Memory B cell (primary cell): Measurements from ENCODE around the gene ZFP62.
"Not testable (repeated sequence)": the region's sequence is repeated elsewhere in the genome, so short reads cannot be mapped to it uniquely, and the experiment has no call there.

Experiments
- ATAC-seq: fragments of 150-1000 bp; cut with Tn5 transposase; 2 replicates; pipeline ENCODE4 v1.10.0; 2021; ENCODE audit warnings: low read depth, mild to moderate bottlenecking, moderate library complexity
- DNase-seq, 2 donors: peaks; one replicate each; pipeline ENCODE4 v3.0.0; 2022; ENCODE audit warnings: low spot score in 2 of 2
- H3K27ac Mint-ChIP-seq: one replicate; pipeline ENCODE4 v1.8.0; 2022; ENCODE audit warnings: mild to moderate bottlenecking, moderate library complexity, mixed read lengths
- H3K27me3 Mint-ChIP-seq: one replicate; pipeline ENCODE4 v1.8.0; 2022; ENCODE audit warnings: mixed read lengths
- H3K36me3 Mint-ChIP-seq: one replicate; pipeline ENCODE4 v1.8.0; 2022; ENCODE audit warnings: mild to moderate bottlenecking, mixed read lengths
- H3K4me1 Mint-ChIP-seq: one replicate; pipeline ENCODE4 v1.8.0; 2022; ENCODE audit warnings: mixed read lengths
- H3K4me3 Mint-ChIP-seq: one replicate; pipeline ENCODE4 v1.8.0; 2022; ENCODE audit warnings: mild to moderate bottlenecking, moderate library complexity, mixed read lengths
- H3K9me3 Mint-ChIP-seq: one replicate; pipeline ENCODE4 v1.8.0; 2022; ENCODE audit warnings: mixed read lengths

The ZFP62 gene

GRCh38 chr5:180830253-180831138 lies 30.6 kb downstream of the ZFP62 start:
- Mint-ChIP-seq H3K27me3 (no peaks in the 10 kb centered on the region), H3K4me3 (peak overlapping the region; percentile 100), H3K9me3 (peaks cover 3% of the 10 kb centered on the region), H3K27ac (peak overlapping the region; percentile 99), H3K36me3 (peaks cover 24% of the 10 kb centered on the region), H3K4me1 (peaks cover 31% of the 10 kb centered on the region)
- ATAC-seq (peak; percentile 45), DNase-seq (peak; percentile 52 to 73)

DNA sequence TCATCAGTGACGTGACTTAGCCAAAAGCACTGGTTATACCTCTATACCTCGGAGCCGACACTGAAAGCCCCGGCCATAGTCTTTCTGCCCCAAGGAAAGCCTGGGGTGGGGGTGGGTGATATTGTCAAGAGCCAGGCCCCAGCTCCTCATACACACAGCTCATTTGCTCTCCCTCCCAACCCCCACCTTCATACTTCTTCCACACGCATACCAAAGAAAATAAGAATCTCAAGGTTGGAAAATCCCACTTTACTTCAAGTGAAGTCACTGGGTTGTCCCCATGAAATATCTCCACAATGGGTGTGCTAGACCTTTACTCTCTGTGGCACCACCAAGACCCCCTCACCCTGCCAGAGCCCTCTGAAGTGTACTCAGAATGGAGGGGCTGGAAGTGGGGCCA lies 31.4 kb downstream of the ZFP62 start:
- no peaks in the 10 kb centered on the region for H3K27me3 Mint-ChIP-seq
- peak overlapping the region; percentile 99 for H3K27ac Mint-ChIP-seq
- peaks cover 3% of the 10 kb centered on the region for H3K9me3 Mint-ChIP-seq
- H3K4me3 Mint-ChIP-seq, result peak overlapping the region; percentile 100
- DNase-seq (no peak), ATAC-seq (no peak)
- peaks cover 24% of the 10 kb centered on the region for H3K36me3 Mint-ChIP-seq
- peaks cover 31% of the 10 kb centered on the region for H3K4me1 Mint-ChIP-seq

DNA sequence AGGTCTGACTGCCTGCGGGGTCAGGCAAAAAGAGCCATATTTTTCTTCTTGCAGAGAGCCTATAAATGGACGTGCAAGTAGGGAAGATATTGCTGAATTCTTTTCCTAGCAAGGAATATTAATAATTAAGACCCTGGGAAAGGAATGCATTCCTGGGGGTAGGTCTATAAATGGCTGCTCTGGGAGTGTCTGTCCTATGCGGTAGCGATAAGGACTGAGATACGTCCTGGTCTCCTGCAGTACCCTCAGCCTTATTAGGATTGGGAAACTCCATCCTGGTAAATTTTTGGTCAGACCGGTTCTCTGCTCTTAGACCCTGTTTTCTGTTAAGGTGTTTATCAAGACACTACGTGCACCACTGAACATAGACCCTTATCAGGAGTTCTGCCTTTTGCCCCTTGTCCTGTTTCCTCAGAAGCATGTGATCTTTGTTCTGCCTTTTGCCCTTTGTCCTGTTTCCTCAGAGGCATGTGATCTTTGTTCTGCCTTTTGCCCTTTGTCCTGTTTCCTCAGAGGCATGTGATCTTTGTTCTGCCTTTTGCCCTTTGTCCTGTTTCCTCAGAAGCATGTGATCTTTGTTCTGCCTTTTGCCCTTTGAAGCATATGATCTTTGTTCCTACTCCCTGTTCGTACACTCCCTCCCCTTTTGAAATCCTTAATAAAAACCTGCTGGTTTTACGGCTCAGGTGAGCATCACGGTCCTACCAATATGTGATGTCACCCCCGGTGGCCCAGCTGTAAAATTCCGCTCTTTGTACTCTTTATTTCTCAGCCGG lies 32.1 kb downstream of the ZFP62 start:
- H3K4me3 Mint-ChIP-seq, H3K27me3 Mint-ChIP-seq, ATAC-seq, H3K9me3 Mint-ChIP-seq, DNase-seq: not testable (repeated sequence)
- H3K27ac Mint-ChIP-seq, result peak overlapping the region; percentile 99
- H3K36me3 Mint-ChIP-seq, result peaks cover 22% of the 10 kb centered on the region
- H3K4me1 Mint-ChIP-seq, result peaks cover 25% of the 10 kb centered on the region

GRCh38 chr5:180827374-180827773 lies 33.7 kb downstream of the ZFP62 start:
- H3K36me3 Mint-ChIP-seq, result peaks cover 22% of the 10 kb centered on the region
- not testable (repeated sequence) for ATAC-seq, H3K4me3 Mint-ChIP-seq, H3K27me3 Mint-ChIP-seq, DNase-seq, H3K27ac Mint-ChIP-seq, H3K9me3 Mint-ChIP-seq
- H3K4me1 Mint-ChIP-seq, result peaks cover 17% of the 10 kb centered on the region

- Mint-ChIP-seq H3K4me1 (peaks cover 19% of the 10 kb centered on the region), H3K27me3 (no peaks in the 10 kb centered on the region), H3K9me3 (peaks cover 3% of the 10 kb centered on the region), H3K36me3 (peaks cover 21% of the 10 kb centered on the region), H3K27ac (no peak overlapping the region), H3K4me3 (no peak overlapping the region)
- DNase-seq (no peak), ATAC-seq (no peak)
Measured at GRCh38 chr5:180825768-180826525, 35.1 kb downstream of the ZFP62 start.

GRCh38 chr5:180824630-180825476 lies 36.2 kb downstream of the ZFP62 start:
- Mint-ChIP-seq H3K36me3 (peaks cover 12% of the 10 kb centered on the region), H3K9me3 (peaks cover 3% of the 10 kb centered on the region), H3K27me3 (no peaks in the 10 kb centered on the region), H3K27ac (peak overlapping the region; percentile 48), H3K4me1 (peaks cover 17% of the 10 kb centered on the region), H3K4me3 (no peak overlapping the region)
- no peak for DNase-seq
- ATAC-seq, result no peak

GRCh38 chr5:180823940-180824629 lies 37.0 kb downstream of the ZFP62 start:
- peaks cover 13% of the 10 kb centered on the region for H3K4me1 Mint-ChIP-seq
- no peaks in the 10 kb centered on the region for H3K27me3 Mint-ChIP-seq
- peaks cover 6% of the 10 kb centered on the region for H3K36me3 Mint-ChIP-seq
- peak overlapping the region; percentile 48 for H3K27ac Mint-ChIP-seq
- DNase-seq (no peak), ATAC-seq (no peak)
- H3K9me3 Mint-ChIP-seq, result no peaks in the 10 kb centered on the region
- no peak overlapping the region for H3K4me3 Mint-ChIP-seq

DNA sequence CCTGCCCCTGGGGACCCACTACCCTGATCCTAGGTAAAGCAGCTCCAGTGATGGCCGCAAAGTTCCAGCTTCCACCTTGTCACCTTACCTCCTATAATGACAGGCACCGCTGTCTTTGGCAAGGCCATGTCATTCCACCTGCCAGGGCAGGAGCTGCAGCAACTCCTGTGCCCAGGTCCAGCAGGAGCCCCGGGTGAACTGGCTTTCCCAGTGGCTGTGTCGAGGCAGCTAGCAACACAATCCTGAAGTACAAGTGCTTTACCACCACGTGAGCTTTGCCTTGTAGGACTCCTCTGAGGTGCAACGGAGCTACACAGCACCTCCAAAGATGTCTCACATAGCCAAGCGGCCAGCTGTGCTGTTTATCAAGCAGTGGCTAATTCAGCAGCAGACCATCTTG lies 37.7 kb downstream of the ZFP62 start:
- H3K36me3 Mint-ChIP-seq, result peaks cover 2% of the 10 kb centered on the region
- peaks cover 13% of the 10 kb centered on the region for H3K4me1 Mint-ChIP-seq
- no peak overlapping the region for H3K27ac Mint-ChIP-seq
- no peaks in the 10 kb centered on the region for H3K9me3 Mint-ChIP-seq
- H3K4me3 Mint-ChIP-seq, result no peak overlapping the region
- ATAC-seq, result no peak
- H3K27me3 Mint-ChIP-seq, result no peaks in the 10 kb centered on the region
- DNase-seq, result no peak

GRCh38 chr5:180821538-180821937 lies 39.5 kb downstream of the ZFP62 start:
- ATAC-seq, result no peak
- Mint-ChIP-seq H3K4me3 (no peak overlapping the region), H3K36me3 (peaks cover 2% of the 10 kb centered on the region), H3K4me1 (peaks cover 22% of the 10 kb centered on the region), H3K27me3 (peaks cover 1% of the 10 kb centered on the region), H3K27ac (peak overlapping the region; percentile 83), H3K9me3 (no peaks in the 10 kb centered on the region)
- no peak for DNase-seq

DNA sequence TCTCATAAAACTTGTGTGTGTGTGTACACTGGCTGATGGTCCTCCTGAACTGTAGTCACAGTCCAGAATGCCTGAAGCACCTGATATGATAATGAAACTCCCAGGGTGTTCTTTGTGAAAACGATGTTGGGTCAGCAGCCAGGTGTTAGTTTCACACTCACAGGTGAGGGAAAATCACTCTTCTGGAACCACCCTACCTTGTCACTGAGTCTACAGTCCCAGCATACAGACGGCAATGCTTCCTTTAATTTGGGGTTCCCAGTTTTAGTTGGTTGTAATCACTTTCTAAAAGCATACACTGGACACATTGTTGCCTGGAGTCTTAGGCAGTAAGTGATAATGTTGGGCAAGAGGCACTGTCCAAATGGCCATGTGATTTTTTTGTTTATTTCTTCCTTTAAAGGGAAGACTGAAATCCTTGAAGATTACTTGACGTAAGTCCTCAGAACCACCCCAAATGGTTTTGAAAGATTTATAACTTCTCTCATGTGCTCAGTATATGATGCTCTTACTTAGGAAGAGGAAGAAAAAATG lies 40.2 kb downstream of the ZFP62 start:
- Mint-ChIP-seq H3K27me3 (peaks cover 1% of the 10 kb centered on the region), H3K9me3 (no peaks in the 10 kb centered on the region), H3K36me3 (no peaks in the 10 kb centered on the region), H3K4me3 (no peak overlapping the region), H3K4me1 (peaks cover 22% of the 10 kb centered on the region), H3K27ac (peak overlapping the region; percentile 83)
- DNase-seq, result no peak
- ATAC-seq, result peak; percentile 84

- Mint-ChIP-seq H3K27me3 (peaks cover 1% of the 10 kb centered on the region), H3K27ac (no peak overlapping the region), H3K9me3 (no peaks in the 10 kb centered on the region), H3K4me1 (peaks cover 31% of the 10 kb centered on the region), H3K4me3 (no peak overlapping the region), H3K36me3 (no peaks in the 10 kb centered on the region)
- ATAC-seq (no peak), DNase-seq (no peak)
Measured at GRCh38 chr5:180818677-180819341, 42.3 kb downstream of the ZFP62 start.
